Psoas muscle (tissue), 8 donors: ENCODE data around the gene VWC2L. TPM values are rescaled to one million over a fixed set of nuclear protein-coding genes. Genes with fewer than 3 reads are reported as not detected.

Experiments used
- ATAC-seq, 4 donors: fragments of 200-7000 bp; cut with Tn5 transposase; one replicate each; pipeline ENCODE4 v1.9.1; 2020; ENCODE audit warnings: moderate library complexity in 3 of 4, mild to moderate bottlenecking in 2 of 4
- DNase-seq, 2 donors: peaks; one replicate each; pipeline ENCODE4 v3.0.0-alpha.2; 2020
- H3K27ac ChIP-seq: fragments of 200-600 bp; one replicate; pipeline ENCODE4 v1.8.0; 2022
- H3K27me3 ChIP-seq, 3 donors: fragments of 200-600 bp in 1 of 3; one replicate each; pipeline versions ENCODE4 v1.6.1 to v1.8.0; 2013 to 2022; ENCODE audit warnings: low read length in 2 of 3, mild to moderate bottlenecking in 2 of 3, moderate library complexity in 1 of 3; ENCODE audit not compliant: insufficient read depth in 3 of 3
- H3K36me3 ChIP-seq, 2 donors: fragments of 200-600 bp in 1 of 2; one replicate each; pipeline versions ENCODE4 v1.6.1 to v1.8.0; 2013 to 2022; ENCODE audit warnings: low read depth in 1 of 2, mild to moderate bottlenecking in 1 of 2, moderate library complexity in 1 of 2; ENCODE audit not compliant: insufficient read depth in 1 of 2
- H3K4me1 ChIP-seq: fragments of 200-600 bp; one replicate; pipeline ENCODE4 v1.8.0; 2022
- H3K4me3 ChIP-seq: fragments of 200-600 bp; one replicate; pipeline ENCODE4 v1.8.0; 2022; ENCODE audit warnings: mild to moderate bottlenecking
- H3K9me3 ChIP-seq: fragments of 200-600 bp; one replicate; pipeline ENCODE4 v1.8.0; 2022
- whole genome bisulfite sequencing, 3 donors: extraction: QIAGEN DNeasy Blood & Tissue Kit; methylation state at CpG; one replicate each; pipeline versions ENCODE4 v1.1.6 to v1.1.7; 2013; 5-methylcytosine and 5-hydroxymethylcytosine counted together
- intact Hi-C, 2 donors: fragments of 100-400 bp; cut with DNase I; formaldehyde crosslinking; loops; one replicate each; pipeline versions ENCODE4 v1.11.0 to v1.14.2; 2022
- polyA plus RNA-seq, 3 donors: library from polyadenylated mRNA; stranded (reverse); fragments of 200-250 nt; gene quantifications; one replicate each; pipeline ENCODE4 v1.2.3, GENCODE V29; 2013
- total RNA-seq, 4 donors: library from RNA; stranded (reverse); fragmentation: NEBNext Ultra II Directional in 2 of 4; extraction: Animal tissue kit (Norgen Biotek cat#: 25700) in 2 of 4; gene quantifications; one replicate each; pipeline versions ENCODE4 v1.2.1 to v1.2.4, GENCODE V29; 2021 to 2023
- TF ChIP-seq, protein P1 (sequence below): fragments of 200-600 bp; IDR thresholded peaks from one replicate; pipeline ENCODE4 v1.8.0; 2022; ENCODE audit warnings: antibody characterized with exemption
- donor health status: healthy with polysubstance abuse.
- donor health status: DM: no; HTN: no; CAD: no; lungs with moderate emphysema.
- donor health status: Bipolar disorder and iron deficiency.
- donor health status: healthy.
- donor health status: DM: yes; HTN: yes; CAD: no.
- donor health status: DM: no; HTN: no; CAD: no.
- donor health status: DM: no; HTN: no; CAD: no.
- donor health status: DM: yes; HTN: yes; CAD: no.

VWC2L gene
- total and polyA plus RNA-seq, 7 donors = 0.04 to 0.87 (median 0.51) TPM; not detected in 4

DNA sequence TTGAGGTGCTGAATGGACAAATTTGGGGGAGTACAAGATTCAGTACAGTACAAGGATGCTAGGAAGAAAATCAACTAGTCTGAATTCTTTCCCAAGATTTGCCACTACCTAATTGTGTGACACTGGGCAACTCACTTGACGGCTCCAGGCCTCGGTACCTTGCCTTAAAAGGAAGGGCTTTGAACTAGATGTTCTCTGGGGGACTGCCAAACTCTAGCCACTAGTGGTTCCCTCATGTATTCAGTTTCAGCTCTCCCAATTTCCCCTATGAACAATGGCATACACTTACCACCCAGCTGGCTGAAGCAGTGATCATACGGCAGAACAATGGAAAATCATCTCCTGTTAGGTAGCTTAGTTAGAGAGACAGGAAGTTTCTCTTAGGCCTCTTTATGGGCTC, 73.4 kb downstream of the VWC2L start:
- TF ChIP-seq, protein P1, sequence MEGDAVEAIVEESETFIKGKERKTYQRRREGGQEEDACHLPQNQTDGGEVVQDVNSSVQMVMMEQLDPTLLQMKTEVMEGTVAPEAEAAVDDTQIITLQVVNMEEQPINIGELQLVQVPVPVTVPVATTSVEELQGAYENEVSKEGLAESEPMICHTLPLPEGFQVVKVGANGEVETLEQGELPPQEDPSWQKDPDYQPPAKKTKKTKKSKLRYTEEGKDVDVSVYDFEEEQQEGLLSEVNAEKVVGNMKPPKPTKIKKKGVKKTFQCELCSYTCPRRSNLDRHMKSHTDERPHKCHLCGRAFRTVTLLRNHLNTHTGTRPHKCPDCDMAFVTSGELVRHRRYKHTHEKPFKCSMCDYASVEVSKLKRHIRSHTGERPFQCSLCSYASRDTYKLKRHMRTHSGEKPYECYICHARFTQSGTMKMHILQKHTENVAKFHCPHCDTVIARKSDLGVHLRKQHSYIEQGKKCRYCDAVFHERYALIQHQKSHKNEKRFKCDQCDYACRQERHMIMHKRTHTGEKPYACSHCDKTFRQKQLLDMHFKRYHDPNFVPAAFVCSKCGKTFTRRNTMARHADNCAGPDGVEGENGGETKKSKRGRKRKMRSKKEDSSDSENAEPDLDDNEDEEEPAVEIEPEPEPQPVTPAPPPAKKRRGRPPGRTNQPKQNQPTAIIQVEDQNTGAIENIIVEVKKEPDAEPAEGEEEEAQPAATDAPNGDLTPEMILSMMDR = no peak
- DNase-seq = no peak
- no peaks in the 10 kb centered on the region for H3K27me3 ChIP-seq
- H3K4me3 ChIP-seq = no peak overlapping the region
- H3K36me3 ChIP-seq = no peaks in the 10 kb centered on the region
- peak; percentile 73 to 86 (median 82) for ATAC-seq
- 10 to 24% (median 18%) methylated on average over 3 of the region's 3 CpGs for WGBS, 3 donors
- H3K4me1 ChIP-seq = peaks cover 16% of the 10 kb centered on the region
- intact Hi-C loops = no loop called here
- peak overlapping the region; percentile 67 for H3K27ac ChIP-seq
- no peaks in the 10 kb centered on the region for H3K9me3 ChIP-seq

DNA sequence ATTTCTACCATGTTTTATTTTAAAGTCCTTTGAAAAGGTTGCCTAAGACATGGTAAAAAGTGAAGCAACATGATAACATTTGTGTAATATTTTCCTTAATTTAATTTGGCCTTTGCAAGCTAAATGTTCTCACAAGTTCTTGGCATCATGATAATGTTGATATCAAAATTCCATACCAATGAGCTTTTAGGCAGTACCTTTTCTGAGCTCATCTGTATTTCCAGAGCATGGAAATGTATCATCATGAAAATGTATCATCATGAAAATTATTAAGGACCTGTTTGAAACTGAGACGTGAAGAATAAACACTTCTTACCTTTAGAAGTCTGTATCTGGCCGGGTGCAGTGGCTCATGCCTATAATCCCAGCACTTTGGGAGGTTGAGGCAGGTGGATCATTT, 73.8 kb downstream of the VWC2L start:
- Histone ChIP-seq H3K36me3 (no peaks in the 10 kb centered on the region), H3K27me3 (no peaks in the 10 kb centered on the region), H3K27ac (peak overlapping the region; percentile 67), H3K4me1 (peaks cover 20% of the 10 kb centered on the region), H3K4me3 (no peak overlapping the region), H3K9me3 (no peaks in the 10 kb centered on the region)
- DNase-seq (no peak), ATAC-seq (no peak)
- intact Hi-C loops = no loop called here
- TF ChIP-seq, protein P1 = no peak
- WGBS, 3 donors = 62 to 81% (median 72%) methylated on average over 2 of the region's 2 CpGs

DNA sequence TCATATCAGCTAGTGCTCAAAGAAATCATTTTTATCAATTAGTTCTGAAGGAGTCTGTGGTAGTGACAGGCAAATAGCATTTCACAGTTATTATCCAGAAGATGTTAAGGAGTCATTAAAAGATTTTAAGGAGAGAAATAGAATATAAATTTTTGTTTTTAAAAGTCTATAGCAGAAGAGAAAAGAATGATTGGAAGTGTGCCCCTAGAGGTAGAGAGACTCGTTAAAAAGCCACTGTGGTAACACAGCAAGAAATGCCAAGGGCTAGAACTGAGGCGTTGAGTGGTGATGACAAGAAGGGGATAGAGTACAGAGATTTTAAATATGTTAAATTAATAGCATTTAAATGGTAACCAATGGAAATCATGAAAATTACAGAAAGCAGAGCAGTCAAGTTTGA, 78.3 kb downstream of the VWC2L start:
- Histone ChIP-seq H3K4me1 (peaks cover 8% of the 10 kb centered on the region), H3K9me3 (no peaks in the 10 kb centered on the region), H3K27me3 (no peaks in the 10 kb centered on the region), H3K36me3 (no peaks in the 10 kb centered on the region), H3K4me3 (no peak overlapping the region), H3K27ac (no peak overlapping the region)
- TF ChIP-seq, protein P1 = no peak
- ATAC-seq = no peak
- WGBS, 3 donors = 64 to 71% (median 67%) methylated on average over 2 of the region's 2 CpGs
- intact Hi-C loops = no loop called here
- DNase-seq = no peak

DNA sequence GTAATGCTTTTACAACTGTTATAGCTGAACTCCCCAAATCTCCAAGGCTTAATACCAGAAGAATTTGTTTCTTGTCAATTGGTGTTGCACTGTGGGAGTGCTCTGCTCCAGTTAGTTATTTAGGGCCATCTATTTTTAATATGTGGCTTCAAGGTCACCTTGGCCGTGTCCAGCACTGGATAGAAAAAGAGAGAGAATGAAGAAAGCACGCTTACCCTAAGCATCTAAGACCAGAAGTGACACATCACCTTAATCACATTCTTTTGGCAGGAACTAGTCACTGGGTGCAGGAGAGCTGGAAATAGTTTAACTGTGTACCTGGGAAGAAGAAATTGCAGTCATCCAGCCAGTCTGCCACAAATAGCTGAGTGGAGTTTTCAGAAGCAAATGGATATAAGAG, 78.8 kb downstream of the VWC2L start:
- TF ChIP-seq, protein P1 = no peak
- H3K27me3 ChIP-seq = no peaks in the 10 kb centered on the region
- H3K27ac ChIP-seq = no peak overlapping the region
- DNase-seq = no peak
- no peak overlapping the region for H3K4me3 ChIP-seq
- 13 to 35% (median 15%) methylated on average over 2 of the region's 2 CpGs for WGBS, 3 donors
- H3K4me1 ChIP-seq = peaks cover 8% of the 10 kb centered on the region
- ATAC-seq = peak; percentile 36 to 74 (median 66)
- intact Hi-C loops = no loop called here
- no peaks in the 10 kb centered on the region for H3K36me3 ChIP-seq
- no peaks in the 10 kb centered on the region for H3K9me3 ChIP-seq

DNA sequence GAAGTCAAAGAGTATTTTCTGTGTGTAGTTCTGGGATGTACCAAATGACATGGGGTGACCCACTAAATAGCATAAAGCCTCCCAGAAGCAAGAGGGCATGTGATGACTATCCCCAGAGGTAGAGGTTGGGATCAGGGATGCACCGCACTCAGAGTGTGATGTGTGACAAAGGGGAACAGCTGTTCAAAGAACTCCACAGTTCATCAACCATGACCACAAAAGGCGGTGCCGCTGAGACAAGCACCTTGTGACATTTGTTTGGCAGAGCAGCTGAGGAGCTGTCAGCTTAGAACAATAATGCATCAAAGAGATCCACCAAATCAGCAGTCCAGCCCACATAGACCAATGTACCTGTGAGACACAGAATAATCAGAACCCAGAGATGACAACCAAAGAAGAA, 81.3 kb downstream of the VWC2L start:
- intact Hi-C loops = no loop called here
- Histone ChIP-seq H3K27ac (no peak overlapping the region), H3K9me3 (no peaks in the 10 kb centered on the region), H3K36me3 (no peaks in the 10 kb centered on the region), H3K4me1 (peaks cover 13% of the 10 kb centered on the region), H3K4me3 (no peak overlapping the region), H3K27me3 (no peaks in the 10 kb centered on the region)
- DNase-seq = no peak
- peak in 1 of 4 donors; percentile 71 for ATAC-seq
- TF ChIP-seq, protein P1 = no peak
- 35 to 53% (median 43%) methylated on average over 3 of the region's 3 CpGs for WGBS, 3 donors
